C4-2B (cell line): ENCODE measurements around the gene PANK1.

Experiments used
- ZFX ChIP-seq: fragments of 450-650 bp; IDR thresholded peaks from 2 replicates; pipeline ENCODE4 v1.6.1; 2017
- TF ChIP-seq, protein P1 (sequence below): fragments of 450-650 bp; conservative IDR thresholded peaks from 2 replicates; pipeline ENCODE4 v1.5.1; 2017; ENCODE audit warnings: mild to moderate bottlenecking

GRCh38 chr10:89625041-89625765 is 19.8 kb downstream of the PANK1 start:
- TF ChIP-seq, protein P1, sequence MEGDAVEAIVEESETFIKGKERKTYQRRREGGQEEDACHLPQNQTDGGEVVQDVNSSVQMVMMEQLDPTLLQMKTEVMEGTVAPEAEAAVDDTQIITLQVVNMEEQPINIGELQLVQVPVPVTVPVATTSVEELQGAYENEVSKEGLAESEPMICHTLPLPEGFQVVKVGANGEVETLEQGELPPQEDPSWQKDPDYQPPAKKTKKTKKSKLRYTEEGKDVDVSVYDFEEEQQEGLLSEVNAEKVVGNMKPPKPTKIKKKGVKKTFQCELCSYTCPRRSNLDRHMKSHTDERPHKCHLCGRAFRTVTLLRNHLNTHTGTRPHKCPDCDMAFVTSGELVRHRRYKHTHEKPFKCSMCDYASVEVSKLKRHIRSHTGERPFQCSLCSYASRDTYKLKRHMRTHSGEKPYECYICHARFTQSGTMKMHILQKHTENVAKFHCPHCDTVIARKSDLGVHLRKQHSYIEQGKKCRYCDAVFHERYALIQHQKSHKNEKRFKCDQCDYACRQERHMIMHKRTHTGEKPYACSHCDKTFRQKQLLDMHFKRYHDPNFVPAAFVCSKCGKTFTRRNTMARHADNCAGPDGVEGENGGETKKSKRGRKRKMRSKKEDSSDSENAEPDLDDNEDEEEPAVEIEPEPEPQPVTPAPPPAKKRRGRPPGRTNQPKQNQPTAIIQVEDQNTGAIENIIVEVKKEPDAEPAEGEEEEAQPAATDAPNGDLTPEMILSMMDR = no peak
- TF ChIP-seq ZFX = no peak
